ENCODE results near the gene ETV3. TPM values are rescaled to one million over a fixed set of nuclear protein-coding genes. Genes with fewer than 3 reads are reported as not detected.
A peak's percentile ranks its signal among the peaks of the same experiment; 100 is the strongest.

ETV3 gene
- total RNA-seq, 1 experiment from 2014 or later: 22.2 TPM

- CTCF ChIA-PET: interaction anchor here (0.7 kb wide), 1 partner anchor 73 kb away, joined by 3 read pairs; no protein-coding TSS in a partner anchor
- Histone ChIP-seq H3K27me3 (ENCODE audit: control insufficient read depth, insufficient read depth, low read length) (peaks cover 13% of the 10 kb centered on the region), H3K27ac (ENCODE audit: low read length) (no peak overlapping the region), H3K9me3 (ENCODE audit: control insufficient read depth, insufficient read depth, low read depth, low read length) (no peaks in the 10 kb centered on the region), H3K4me3 (ENCODE audit: low read depth in 2 of 2, low read length in 2 of 2) (peak overlapping the region; percentile 24 to 48; a peak in 3 of 4 replicates), H3K4me1 (ENCODE audit: control insufficient read depth, insufficient read depth, low read length) (no peaks in the 10 kb centered on the region; the same call in 1 of the 2 replicates), H3K36me3 (ENCODE audit: control insufficient read depth, insufficient read depth, low read length) (no peaks in the 10 kb centered on the region)
- DNase-seq (ENCODE audit: low read depth, low spot score) (peak; percentile 60), ATAC-seq (peak; percentile 90)
- in situ Hi-C loops (cut with HindIII; ENCODE audit: low pct_unique_long_range_greater_than_20kb, low sequenced_read_pairs) (no loop called here), intact Hi-C loops (cut with micrococcal nuclease; ENCODE audit: unreplicated experiment) (no loop called here)
- BruUV-seq (replicated peaks): no TSS peak
- POLR2A ChIA-PET: no interaction called here
- TF ChIP-seq CTCF (IDR thresholded peaks at IDR 0.05) (peak; percentile 98), TCF7L2 (IDR thresholded peaks at IDR 0.05; ENCODE audit: low read depth, low read length) (no peak)
Measured at GRCh38 chr1:157163273-157164127, 25.3 kb upstream of the ETV3 start.

- intact Hi-C loops (cut with micrococcal nuclease; ENCODE audit: unreplicated experiment): no loop called here
- CTCF ChIA-PET: no interaction called here
- Histone ChIP-seq H3K36me3 (ENCODE audit: control insufficient read depth, insufficient read depth, low read length) (no peaks in the 10 kb centered on the region), H3K9me3 (ENCODE audit: control insufficient read depth, insufficient read depth, low read depth, low read length) (no peaks in the 10 kb centered on the region), H3K27me3 (ENCODE audit: control insufficient read depth, insufficient read depth, low read length) (peaks cover 15% of the 10 kb centered on the region), H3K4me3 (ENCODE audit: low read depth in 2 of 2, low read length in 2 of 2) (no peak overlapping the region), H3K4me1 (ENCODE audit: control insufficient read depth, insufficient read depth, low read length) (no peaks in the 10 kb centered on the region; the same call in 1 of the 2 replicates), H3K27ac (ENCODE audit: low read length) (no peak overlapping the region)
- ATAC-seq: no peak
- BruUV-seq (replicated peaks): no TSS peak
- no peak for DNase-seq (ENCODE audit: low read depth, low spot score)
- in situ Hi-C loops (cut with HindIII; ENCODE audit: low pct_unique_long_range_greater_than_20kb, low sequenced_read_pairs): no loop called here
- TF ChIP-seq REST (IDR thresholded peaks at IDR 0.05; ENCODE audit: insufficient read depth in 1 of 2, low read depth in 2 of 2, low read length in 1 of 2) (no peak), POLR2AphosphoS5 (IDR thresholded peaks at IDR 0.05; ENCODE audit: low read depth, low read length) (no peak), TCF7L2 (IDR thresholded peaks at IDR 0.05; ENCODE audit: low read depth, low read length) (no peak), SIN3A (IDR thresholded peaks at IDR 0.05; ENCODE audit: borderline replicate concordance, insufficient read depth, low read depth, low read length) (no peak), CTCF (IDR thresholded peaks at IDR 0.05) (no peak)
- POLR2A ChIA-PET: no interaction called here
Measured at GRCh38 chr1:157162345-157162744, 24.1 kb upstream of the ETV3 start.

All from Panc1 (cell line).